LHCN-M2 (cell line): ENCODE results near the gene FRZB. TPM values are rescaled to one million over a fixed set of nuclear protein-coding genes. Genes with fewer than 3 reads are reported as not detected.
"Not testable (repeated sequence)": the region's sequence is repeated elsewhere in the genome, so short reads cannot be mapped to it uniquely, and the experiment has no call there.

Experiments
- DNase-seq: peaks from one replicate; pipeline ENCODE4 v3.0.0-alpha.2; 2012; ENCODE audit warnings: low read depth
- total RNA-seq: library from RNA; depleted of rRNA; stranded (reverse); fragments of >200 nt; gene quantifications from 2 replicates; pipeline ENCODE4 v1.2.3, GENCODE V29; 2014

Gene FRZB
- total RNA-seq, 1 experiment from 2014 or later, result 0.92 TPM

GRCh38 chr2:182890773-182891378 is 24.4 kb upstream of the FRZB start:
- no peak for DNase-seq

GRCh38 chr2:182890305-182890704 is 23.9 kb upstream of the FRZB start:
- peak; percentile 53 for DNase-seq

GRCh38 chr2:182887753-182888415 is 21.4 kb upstream of the FRZB start:
- no peak for DNase-seq

GRCh38 chr2:182887093-182887492 is 20.7 kb upstream of the FRZB start:
- DNase-seq, result no peak

GRCh38 chr2:182885771-182886170 is 19.3 kb upstream of the FRZB start:
- no peak for DNase-seq

GRCh38 chr2:182883451-182883850 is 17.0 kb upstream of the FRZB start:
- DNase-seq, result peak; percentile 82

GRCh38 chr2:182880100-182880499 is 13.7 kb upstream of the FRZB start:
- DNase-seq, result not testable (repeated sequence)

GRCh38 chr2:182876653-182877052 is 10.2 kb upstream of the FRZB start:
- not testable (repeated sequence) for DNase-seq

GRCh38 chr2:182870227-182870626 is 3.8 kb upstream of the FRZB start:
- DNase-seq, result peak; percentile 24

- DNase-seq, result no peak
Observed at GRCh38 chr2:182868054-182868796, 1.8 kb upstream of the FRZB start.

- no peak for DNase-seq
Observed at GRCh38 chr2:182867426-182868053, 1.1 kb upstream of the FRZB start.

GRCh38 chr2:182866095-182866460 is 359 bp downstream of the FRZB start:
- no peak for DNase-seq

GRCh38 chr2:182864949-182865570 is 1.4 kb downstream of the FRZB start:
- no peak for DNase-seq

- no peak for DNase-seq
Observed at GRCh38 chr2:182863642-182864041, 2.8 kb downstream of the FRZB start.

- peak; percentile 14 for DNase-seq
Observed at GRCh38 chr2:182862091-182862490, 4.3 kb downstream of the FRZB start.

- DNase-seq, result no peak
Observed at GRCh38 chr2:182860858-182861257, 5.6 kb downstream of the FRZB start.

- peak; percentile 49 for DNase-seq
Observed at GRCh38 chr2:182858671-182859070, 7.8 kb downstream of the FRZB start.

- no peak for DNase-seq
Observed at GRCh38 chr2:182855376-182855775, 11.1 kb downstream of the FRZB start.

GRCh38 chr2:182854375-182855105 is 11.9 kb downstream of the FRZB start:
- DNase-seq, result no peak

GRCh38 chr2:182852801-182853200 is 13.6 kb downstream of the FRZB start:
- DNase-seq, result peak; percentile 30

- peak; percentile 49 for DNase-seq
Observed at GRCh38 chr2:182852090-182852489, 14.3 kb downstream of the FRZB start.
